ENCODE measurements around the gene NKD1. TPM values are rescaled to one million over a fixed set of nuclear protein-coding genes. Genes with fewer than 3 reads are reported as not detected.

Gene NKD1
- total RNA-seq, 1 donor from 2014 or later = under 0.01 TPM

- DNase-seq (ENCODE audit: low read depth) = no peak
Observed at GRCh38 chr16:50600582-50601283, 52.5 kb downstream of the NKD1 start.

- no peak for DNase-seq (ENCODE audit: low read depth)
Observed at GRCh38 chr16:50601341-50601740, 53.1 kb downstream of the NKD1 start.

- no peak for DNase-seq (ENCODE audit: low read depth)
Observed at GRCh38 chr16:50602126-50602525, 53.9 kb downstream of the NKD1 start.

- DNase-seq (ENCODE audit: low read depth) = no peak
Observed at GRCh38 chr16:50602531-50603205, 54.5 kb downstream of the NKD1 start.

- no peak for DNase-seq (ENCODE audit: low read depth)
Observed at GRCh38 chr16:50603206-50604064, 55.2 kb downstream of the NKD1 start.

- no peak for DNase-seq (ENCODE audit: low read depth)
Observed at GRCh38 chr16:50604065-50604418, 55.8 kb downstream of the NKD1 start.

- no peak for DNase-seq (ENCODE audit: low read depth)
Observed at GRCh38 chr16:50604610-50605009, 56.4 kb downstream of the NKD1 start.

- no peak for DNase-seq (ENCODE audit: low read depth)
Observed at GRCh38 chr16:50605733-50606430, 57.7 kb downstream of the NKD1 start.

GRCh38 chr16:50606431-50607050 is 58.3 kb downstream of the NKD1 start:
- DNase-seq (ENCODE audit: low read depth) = no peak

GRCh38 chr16:50607051-50607431 is 58.8 kb downstream of the NKD1 start:
- no peak for DNase-seq (ENCODE audit: low read depth)

- DNase-seq (ENCODE audit: low read depth) = no peak
Observed at GRCh38 chr16:50607447-50607846, 59.3 kb downstream of the NKD1 start.

GRCh38 chr16:50607970-50608557 is 59.9 kb downstream of the NKD1 start:
- no peak for DNase-seq (ENCODE audit: low read depth)

GRCh38 chr16:50609049-50609448 is 60.9 kb downstream of the NKD1 start:
- DNase-seq (ENCODE audit: low read depth) = no peak

GRCh38 chr16:50609471-50609870 is 61.3 kb downstream of the NKD1 start:
- no peak for DNase-seq (ENCODE audit: low read depth)

GRCh38 chr16:50610331-50611262 is 62.4 kb downstream of the NKD1 start:
- DNase-seq (ENCODE audit: low read depth) = no peak

GRCh38 chr16:50611332-50611934 is 63.2 kb downstream of the NKD1 start:
- DNase-seq (ENCODE audit: low read depth) = peak; percentile 7

- no peak for DNase-seq (ENCODE audit: low read depth)
Observed at GRCh38 chr16:50611995-50612848, 64.0 kb downstream of the NKD1 start.

GRCh38 chr16:50612849-50613198 is 64.6 kb downstream of the NKD1 start:
- DNase-seq (ENCODE audit: low read depth) = no peak

All from renal cortical epithelial cell (primary cell).